ENCODE measurements around the gene PVRIG. TPM values are rescaled to one million over a fixed set of nuclear protein-coding genes. Genes with fewer than 3 reads are reported as not detected.
A peak's percentile ranks its signal among the peaks of the same experiment; 100 is the strongest.
"Not testable (repeated sequence)": the region's sequence is repeated elsewhere in the genome, so short reads cannot be mapped to it uniquely, and the experiment has no call there.

The PVRIG gene
- total RNA-seq, 1 donor from 2014 or later = not detected

DNA sequence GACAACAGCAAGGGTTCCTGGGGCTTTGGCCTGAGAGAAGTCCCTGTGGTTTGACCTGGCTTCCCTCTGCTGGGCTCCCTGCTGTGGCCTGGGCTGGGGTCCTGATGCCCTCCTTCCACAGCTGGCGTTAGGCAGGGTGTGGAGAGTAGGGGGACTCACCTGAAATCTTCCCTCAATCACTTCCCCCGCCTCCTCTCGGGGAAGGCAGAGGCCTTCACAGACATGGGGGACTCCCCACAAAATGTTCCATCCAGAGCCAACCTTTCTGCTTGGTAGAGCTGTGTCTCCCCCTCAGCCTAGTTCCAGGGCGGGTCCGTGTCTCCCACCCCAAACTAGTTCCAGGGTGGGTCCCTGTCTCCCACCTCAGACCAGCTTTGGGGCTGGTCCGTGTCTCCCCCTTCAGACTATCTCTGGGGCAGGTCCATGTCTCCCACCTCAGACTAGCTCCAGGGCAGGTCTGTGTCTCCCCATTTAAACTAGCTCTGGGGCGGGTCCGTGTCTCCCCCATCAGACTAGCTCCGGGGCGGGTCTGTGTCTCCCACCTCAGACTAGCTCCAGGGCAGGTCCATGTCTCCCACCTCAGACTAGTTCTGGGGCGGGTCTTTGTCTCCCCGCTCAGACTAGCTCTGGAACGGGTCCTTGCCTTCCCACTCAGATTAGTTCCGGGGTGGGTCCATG is 2.2 kb downstream of the PVRIG start:
- TF ChIP-seq, protein P1, sequence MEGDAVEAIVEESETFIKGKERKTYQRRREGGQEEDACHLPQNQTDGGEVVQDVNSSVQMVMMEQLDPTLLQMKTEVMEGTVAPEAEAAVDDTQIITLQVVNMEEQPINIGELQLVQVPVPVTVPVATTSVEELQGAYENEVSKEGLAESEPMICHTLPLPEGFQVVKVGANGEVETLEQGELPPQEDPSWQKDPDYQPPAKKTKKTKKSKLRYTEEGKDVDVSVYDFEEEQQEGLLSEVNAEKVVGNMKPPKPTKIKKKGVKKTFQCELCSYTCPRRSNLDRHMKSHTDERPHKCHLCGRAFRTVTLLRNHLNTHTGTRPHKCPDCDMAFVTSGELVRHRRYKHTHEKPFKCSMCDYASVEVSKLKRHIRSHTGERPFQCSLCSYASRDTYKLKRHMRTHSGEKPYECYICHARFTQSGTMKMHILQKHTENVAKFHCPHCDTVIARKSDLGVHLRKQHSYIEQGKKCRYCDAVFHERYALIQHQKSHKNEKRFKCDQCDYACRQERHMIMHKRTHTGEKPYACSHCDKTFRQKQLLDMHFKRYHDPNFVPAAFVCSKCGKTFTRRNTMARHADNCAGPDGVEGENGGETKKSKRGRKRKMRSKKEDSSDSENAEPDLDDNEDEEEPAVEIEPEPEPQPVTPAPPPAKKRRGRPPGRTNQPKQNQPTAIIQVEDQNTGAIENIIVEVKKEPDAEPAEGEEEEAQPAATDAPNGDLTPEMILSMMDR (IDR thresholded peaks at IDR 0.05) = no peak
- no peaks in the 10 kb centered on the region for H3K9me3 Mint-ChIP-seq (ENCODE audit: low read depth)
- H3K4me1 Mint-ChIP-seq (ENCODE audit: low read depth) = peaks cover 4% of the 10 kb centered on the region
- no peak for DNase-seq (ENCODE audit: low spot score)
- H3K4me3 Mint-ChIP-seq (ENCODE audit: unreplicated experiment) = no peak overlapping the region
- H3K27ac Mint-ChIP-seq (ENCODE audit: unreplicated experiment) = no peak overlapping the region
- no peaks in the 10 kb centered on the region for H3K27me3 Mint-ChIP-seq (ENCODE audit: low read depth)
- peaks cover 3% of the 10 kb centered on the region for H3K36me3 Mint-ChIP-seq (ENCODE audit: low read depth)

DNA sequence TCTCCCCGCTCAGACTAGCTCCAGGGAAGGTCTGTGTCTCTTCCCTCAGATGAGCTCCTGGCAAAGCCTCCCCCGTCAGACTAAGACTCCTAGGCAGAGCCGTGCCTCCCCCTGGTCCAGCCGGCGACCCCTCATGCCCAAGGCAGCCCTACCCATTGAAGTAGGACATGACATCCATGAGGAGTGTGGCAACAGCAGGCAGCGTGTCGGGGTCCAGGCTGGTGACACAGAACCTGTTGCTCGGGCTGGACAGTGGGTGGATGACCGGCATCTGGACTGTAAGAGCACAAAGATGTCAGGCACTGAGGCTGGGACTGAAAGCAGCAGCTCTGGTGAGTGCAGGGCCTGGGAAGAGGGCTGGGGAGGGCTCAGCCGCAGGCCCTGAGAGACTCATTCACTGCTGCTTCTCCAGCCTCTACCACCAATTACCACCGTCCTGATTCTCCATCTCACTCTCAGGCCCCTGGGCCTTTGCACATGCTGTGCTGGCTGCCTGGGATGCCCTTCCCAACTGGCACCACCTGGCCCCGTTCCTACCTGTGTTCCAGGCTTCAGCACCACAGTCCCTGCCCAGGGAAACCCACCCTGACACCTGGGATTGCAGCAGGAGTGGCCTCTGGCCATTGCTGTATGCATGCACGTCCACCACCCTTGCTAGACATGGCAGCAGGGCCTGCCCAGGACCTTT is 2.8 kb downstream of the PVRIG start:
- no peak overlapping the region for H3K27ac Mint-ChIP-seq (ENCODE audit: unreplicated experiment)
- H3K9me3 Mint-ChIP-seq (ENCODE audit: low read depth) = no peaks in the 10 kb centered on the region
- H3K36me3 Mint-ChIP-seq (ENCODE audit: low read depth) = peaks cover 3% of the 10 kb centered on the region
- no peaks in the 10 kb centered on the region for H3K4me1 Mint-ChIP-seq (ENCODE audit: low read depth)
- H3K4me3 Mint-ChIP-seq (ENCODE audit: unreplicated experiment) = no peak overlapping the region
- peak; percentile 38 for DNase-seq (ENCODE audit: low spot score)
- no peaks in the 10 kb centered on the region for H3K27me3 Mint-ChIP-seq (ENCODE audit: low read depth)
- TF ChIP-seq, protein P1 (IDR thresholded peaks at IDR 0.05) = no peak

DNA sequence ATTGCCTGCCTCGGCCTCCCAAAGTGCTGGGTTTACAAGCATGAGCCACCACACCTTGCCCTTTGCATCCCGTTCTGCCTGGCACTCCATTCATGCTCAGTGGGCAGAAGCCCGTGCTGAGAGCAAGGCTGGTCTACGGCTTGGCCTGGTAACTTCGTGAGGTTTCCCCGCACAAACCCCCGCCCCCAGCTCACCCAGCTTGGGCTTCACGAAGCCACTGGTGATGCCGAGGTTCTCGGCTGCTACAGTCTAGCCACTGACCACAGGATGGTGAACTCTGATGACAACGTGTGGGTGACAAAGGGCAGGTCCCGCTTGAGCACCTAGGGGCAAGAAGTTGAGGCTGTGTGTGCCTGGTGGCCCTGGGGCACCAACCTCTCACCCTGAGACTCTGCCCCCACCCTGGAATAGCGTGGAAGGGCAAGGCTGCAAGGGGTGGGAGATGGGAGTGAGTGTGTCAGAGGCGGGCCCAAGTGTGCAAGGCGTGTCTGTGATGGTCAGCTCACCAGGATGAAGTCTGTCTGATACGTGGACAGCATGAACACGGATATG is 3.7 kb downstream of the PVRIG start:
- H3K27me3 Mint-ChIP-seq (ENCODE audit: low read depth); H3K4me1 Mint-ChIP-seq (ENCODE audit: low read depth); H3K27ac Mint-ChIP-seq (ENCODE audit: unreplicated experiment); H3K9me3 Mint-ChIP-seq (ENCODE audit: low read depth); H3K36me3 Mint-ChIP-seq (ENCODE audit: low read depth); H3K4me3 Mint-ChIP-seq (ENCODE audit: unreplicated experiment); DNase-seq (ENCODE audit: low spot score): not testable (repeated sequence)

DNA sequence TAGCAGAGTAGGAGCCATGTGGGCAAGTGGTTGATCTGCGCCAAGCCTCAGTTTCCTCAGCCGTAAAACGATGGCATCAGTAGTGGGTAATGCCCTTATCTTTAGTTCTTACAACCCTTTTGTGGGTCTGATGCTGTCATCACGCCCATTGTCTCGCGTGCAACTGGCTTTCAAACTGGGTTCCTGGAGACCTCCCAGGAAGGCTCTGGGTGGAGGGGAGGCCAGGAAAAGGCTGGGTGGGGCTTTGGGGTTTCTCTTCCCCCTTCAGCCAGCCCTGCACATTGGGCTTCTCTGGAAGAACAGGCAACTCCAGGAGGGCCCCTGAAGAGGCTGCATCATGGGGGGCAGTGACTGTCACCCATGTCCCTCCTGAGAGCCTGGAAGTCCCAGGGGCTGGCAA is 5.1 kb downstream of the PVRIG start:
- not testable (repeated sequence) for H3K27me3 Mint-ChIP-seq (ENCODE audit: low read depth); H3K36me3 Mint-ChIP-seq (ENCODE audit: low read depth); H3K4me1 Mint-ChIP-seq (ENCODE audit: low read depth); H3K9me3 Mint-ChIP-seq (ENCODE audit: low read depth); DNase-seq (ENCODE audit: low spot score); H3K27ac Mint-ChIP-seq (ENCODE audit: unreplicated experiment); H3K4me3 Mint-ChIP-seq (ENCODE audit: unreplicated experiment)

DNA sequence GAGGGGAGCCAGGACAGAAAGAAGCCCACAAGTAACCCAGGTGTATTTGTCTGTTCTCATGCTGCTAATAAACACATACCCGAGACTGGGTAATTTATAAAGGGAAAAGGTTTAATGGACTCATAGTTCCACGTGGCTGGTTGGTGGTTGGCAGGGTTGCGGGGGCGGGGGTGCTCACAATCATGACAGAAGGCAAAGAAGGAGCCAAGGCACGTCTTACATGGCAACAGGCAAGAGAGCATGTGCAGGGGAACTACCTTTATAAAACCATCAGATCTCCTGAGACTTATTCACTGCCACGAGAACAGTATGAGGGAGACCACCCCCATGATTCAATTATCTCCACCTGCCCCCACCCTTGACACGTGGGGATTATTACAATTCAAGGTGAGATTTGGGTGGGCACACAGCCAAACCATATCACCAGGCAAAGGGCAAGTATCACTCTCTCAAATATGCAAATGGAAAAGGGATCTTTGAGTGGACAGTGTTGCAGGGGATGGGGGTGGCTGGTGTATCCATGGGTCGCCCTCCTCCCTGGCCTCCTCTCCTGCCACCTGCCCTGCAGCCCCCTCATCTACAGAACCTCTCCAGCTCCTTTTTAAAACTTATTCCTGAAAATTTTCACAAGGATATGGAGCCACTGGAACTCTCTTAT is 15.0 kb downstream of the PVRIG start:
- not testable (repeated sequence) for H3K27ac Mint-ChIP-seq (ENCODE audit: unreplicated experiment); DNase-seq (ENCODE audit: low spot score); H3K27me3 Mint-ChIP-seq (ENCODE audit: low read depth); H3K9me3 Mint-ChIP-seq (ENCODE audit: low read depth); H3K36me3 Mint-ChIP-seq (ENCODE audit: low read depth); H3K4me1 Mint-ChIP-seq (ENCODE audit: low read depth); H3K4me3 Mint-ChIP-seq (ENCODE audit: unreplicated experiment)

DNA sequence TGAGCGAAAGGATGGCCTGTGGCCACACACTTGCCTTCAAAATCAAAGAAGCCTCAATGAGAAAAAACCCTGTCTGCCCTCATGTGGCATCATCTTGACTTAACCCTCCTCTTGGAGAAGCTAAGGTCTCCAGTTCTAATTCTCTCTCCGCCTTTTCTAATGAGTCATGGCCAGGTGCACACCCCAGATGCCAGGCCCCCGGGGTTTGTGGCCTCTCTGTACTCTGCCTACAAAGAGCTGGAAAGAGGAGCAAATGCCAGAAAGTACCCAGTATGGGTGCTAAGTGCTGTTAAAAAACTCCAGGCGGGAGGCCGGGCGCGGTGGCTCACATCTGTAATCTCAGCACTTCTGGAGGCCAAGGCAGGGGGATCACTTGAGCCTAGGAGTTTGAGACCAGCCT is 20.2 kb downstream of the PVRIG start:
- H3K27ac Mint-ChIP-seq (ENCODE audit: unreplicated experiment); H3K36me3 Mint-ChIP-seq (ENCODE audit: low read depth); H3K4me3 Mint-ChIP-seq (ENCODE audit: unreplicated experiment); H3K27me3 Mint-ChIP-seq (ENCODE audit: low read depth); DNase-seq (ENCODE audit: low spot score); H3K4me1 Mint-ChIP-seq (ENCODE audit: low read depth); H3K9me3 Mint-ChIP-seq (ENCODE audit: low read depth): not testable (repeated sequence)

DNA sequence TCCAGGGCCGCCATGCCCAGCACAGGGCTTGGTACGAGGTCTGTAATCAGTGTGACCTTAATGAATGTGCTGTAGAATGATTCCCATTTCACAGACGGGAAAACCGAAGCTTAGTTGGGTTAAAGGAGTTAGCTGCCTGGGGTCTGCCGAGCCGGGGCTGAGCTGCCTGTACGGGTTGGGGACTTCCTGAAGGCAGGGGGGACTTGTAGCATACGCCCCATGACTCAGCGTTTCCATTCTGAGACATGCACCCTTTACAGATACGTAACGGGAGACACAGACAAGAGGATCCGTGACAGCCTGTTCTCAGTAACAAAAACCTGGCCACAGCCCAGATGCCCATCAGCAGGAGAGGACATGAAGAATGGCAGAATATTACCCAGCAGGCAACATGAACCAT is 23.6 kb downstream of the PVRIG start:
- not testable (repeated sequence) for H3K27me3 Mint-ChIP-seq (ENCODE audit: low read depth); H3K27ac Mint-ChIP-seq (ENCODE audit: unreplicated experiment); H3K36me3 Mint-ChIP-seq (ENCODE audit: low read depth); H3K9me3 Mint-ChIP-seq (ENCODE audit: low read depth); H3K4me3 Mint-ChIP-seq (ENCODE audit: unreplicated experiment); DNase-seq (ENCODE audit: low spot score)
- peaks cover 29% of the 10 kb centered on the region for H3K4me1 Mint-ChIP-seq (ENCODE audit: low read depth)

DNA sequence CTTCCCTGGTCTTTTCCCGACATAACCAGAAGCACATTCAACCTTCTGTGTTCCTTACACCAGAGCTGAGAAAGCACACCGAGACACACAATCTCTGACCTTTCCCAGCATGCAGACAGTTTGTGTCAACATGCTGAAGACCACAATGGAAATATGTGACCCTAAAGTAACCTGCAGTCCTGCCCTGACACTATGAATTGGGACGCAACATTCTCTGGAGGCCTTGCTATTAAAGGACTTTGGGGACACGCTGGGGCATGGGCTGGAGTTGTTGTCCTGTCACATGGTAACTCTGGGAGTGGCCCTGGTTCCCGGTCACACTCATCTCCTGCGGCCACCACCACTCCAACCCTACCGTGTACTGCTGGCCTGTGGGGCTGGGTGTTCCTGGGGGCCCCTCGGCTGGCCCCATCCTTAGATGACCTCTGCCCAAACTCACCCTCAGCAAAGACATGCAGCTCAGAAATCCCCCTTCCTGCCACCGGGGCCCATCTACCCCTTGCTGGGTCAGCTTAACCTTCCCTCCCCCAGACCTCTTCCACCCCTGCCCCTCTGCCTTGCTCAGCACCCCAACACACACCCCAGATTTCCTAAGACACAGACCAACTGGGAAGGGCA is 25.3 kb downstream of the PVRIG start:
- H3K4me1 Mint-ChIP-seq (ENCODE audit: low read depth) = peaks cover 29% of the 10 kb centered on the region
- DNase-seq (ENCODE audit: low spot score); H3K9me3 Mint-ChIP-seq (ENCODE audit: low read depth); H3K27me3 Mint-ChIP-seq (ENCODE audit: low read depth); H3K36me3 Mint-ChIP-seq (ENCODE audit: low read depth); H3K27ac Mint-ChIP-seq (ENCODE audit: unreplicated experiment); H3K4me3 Mint-ChIP-seq (ENCODE audit: unreplicated experiment): not testable (repeated sequence)

DNA sequence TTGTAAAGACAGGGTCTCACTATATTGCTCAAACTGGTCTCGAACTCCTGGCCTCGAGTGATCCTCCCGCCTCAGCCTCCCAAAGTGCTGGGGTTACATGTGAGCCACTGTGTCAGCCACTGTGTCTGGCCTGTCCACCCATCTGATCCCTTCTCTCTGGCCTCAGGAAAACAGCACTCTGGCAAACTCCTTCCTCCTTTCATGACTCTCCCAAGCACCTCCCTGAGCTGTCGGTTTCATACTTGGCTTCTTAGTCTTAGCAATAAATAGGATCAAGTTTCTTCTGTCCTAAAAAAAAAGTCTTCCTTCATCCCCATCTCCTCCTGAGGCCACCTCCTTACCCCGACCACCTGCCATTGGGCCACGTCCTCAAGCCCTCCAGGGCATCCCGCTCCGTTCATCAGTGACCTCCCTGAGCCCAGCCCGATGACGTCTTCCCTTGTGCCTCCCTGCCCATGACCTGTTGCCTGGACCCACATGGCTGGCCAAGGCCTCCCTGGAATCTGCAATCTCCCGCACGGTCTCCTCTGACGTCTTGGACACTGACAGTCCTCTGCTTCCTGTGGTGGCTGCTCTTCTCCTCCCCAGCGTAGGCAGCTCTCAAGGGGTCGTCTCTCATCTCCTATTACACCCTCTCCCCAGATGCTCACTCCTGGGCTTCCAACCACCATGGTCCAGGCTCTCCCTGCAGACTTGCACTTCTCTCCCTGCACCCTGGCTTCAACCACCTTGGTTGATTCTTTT is 26.5 kb downstream of the PVRIG start:
- not testable (repeated sequence) for H3K4me3 Mint-ChIP-seq (ENCODE audit: unreplicated experiment); DNase-seq (ENCODE audit: low spot score); H3K9me3 Mint-ChIP-seq (ENCODE audit: low read depth); H3K36me3 Mint-ChIP-seq (ENCODE audit: low read depth); H3K27me3 Mint-ChIP-seq (ENCODE audit: low read depth)
- Mint-ChIP-seq H3K4me1 (ENCODE audit: low read depth) (peaks cover 29% of the 10 kb centered on the region), H3K27ac (ENCODE audit: unreplicated experiment) (peak overlapping the region; percentile 73)

DNA sequence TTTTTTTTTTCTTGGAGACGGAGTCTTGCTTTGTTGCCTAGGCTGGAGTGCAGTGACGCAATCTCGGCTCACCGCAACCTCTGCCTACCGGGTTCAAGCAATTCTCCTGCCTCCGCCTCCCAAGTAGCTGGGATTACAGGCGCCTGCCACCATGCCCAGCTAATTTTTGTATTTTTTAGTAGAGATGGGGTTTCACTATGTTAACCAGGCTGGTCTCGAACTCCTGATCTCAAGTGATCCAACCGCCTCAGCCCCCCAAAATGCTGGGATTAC is 27.1 kb downstream of the PVRIG start:
- not testable (repeated sequence) for H3K27ac Mint-ChIP-seq (ENCODE audit: unreplicated experiment); H3K4me3 Mint-ChIP-seq (ENCODE audit: unreplicated experiment); H3K9me3 Mint-ChIP-seq (ENCODE audit: low read depth); H3K27me3 Mint-ChIP-seq (ENCODE audit: low read depth); H3K36me3 Mint-ChIP-seq (ENCODE audit: low read depth); DNase-seq (ENCODE audit: low spot score)
- H3K4me1 Mint-ChIP-seq (ENCODE audit: low read depth) = peaks cover 29% of the 10 kb centered on the region
